CD14-positive monocyte (primary cell): ENCODE results near the gene WASF2. TPM values are rescaled to one million over a fixed set of nuclear protein-coding genes. Genes with fewer than 3 reads are reported as not detected.
"Not testable (repeated sequence)": the region's sequence is repeated elsewhere in the genome, so short reads cannot be mapped to it uniquely, and the experiment has no call there.

Source experiments
- DNase-seq, 3 donors: peaks; one replicate each; pipeline ENCODE4 v3.0.0-alpha.2; 2011 to 2022
- H2AFZ ChIP-seq: 2 replicates; pipeline ENCODE4 v1.6.0; 2012; ENCODE audit warnings: mild to moderate bottlenecking, low read depth, low read length, inconsistent platforms; ENCODE audit not compliant: insufficient read depth, poor library complexity, severe bottlenecking
- H3K27ac ChIP-seq, 2 donors: 1 replicate in 1 of 2; 2 replicates in 1 of 2; pipeline ENCODE4 v1.5.1; 2012 to 2013; ENCODE audit warnings: low read length in 2 of 2, control low read depth in 1 of 2, inconsistent platforms in 1 of 2, low read depth in 1 of 2, mild to moderate bottlenecking in 1 of 2
- H3K27me3 ChIP-seq, 2 donors: one replicate each; pipeline versions ENCODE4 v1.6.0 to v1.6.1; 2011 to 2013; ENCODE audit warnings: low read length in 2 of 2; ENCODE audit not compliant: control insufficient read depth in 2 of 2, insufficient read depth in 2 of 2
- H3K36me3 ChIP-seq, 2 donors: replicated peaks in 1 of 2; 1 replicate in 1 of 2; 2 replicates in 1 of 2; pipeline versions ENCODE4 v1.5.1 to v1.6.1; 2012 to 2013; ENCODE audit warnings: low read length in 2 of 2, control low read depth in 1 of 2, inconsistent platforms in 1 of 2, mild to moderate bottlenecking in 1 of 2; ENCODE audit not compliant: insufficient read depth in 2 of 2, control insufficient read depth in 1 of 2
- H3K4me1 ChIP-seq, 2 donors: 1 replicate in 1 of 2; 2 replicates in 1 of 2; pipeline versions ENCODE4 v1.5.1 to v1.6.1; 2012 to 2013; ENCODE audit warnings: low read length in 2 of 2, control low read depth in 1 of 2, inconsistent platforms in 1 of 2, mild to moderate bottlenecking in 1 of 2, moderate library complexity in 1 of 2; ENCODE audit not compliant: insufficient read depth in 2 of 2, control insufficient read depth in 1 of 2
- H3K4me2 ChIP-seq: replicated peaks from 2 replicates; pipeline ENCODE3; 2012; ENCODE audit warnings: low read length, moderate library complexity, mild to moderate bottlenecking; ENCODE audit not compliant: poor library complexity, severe bottlenecking; ENCODE audit errors: extremely low read depth
- H3K4me3 ChIP-seq, 3 experiments: fragments of 200-600 bp in 1 of 3; sonication (generic) in 1 of 3; replicated peaks in 1 of 3; 1 replicate in 2 of 3; 2 replicates in 1 of 3; pipeline ENCODE4 v1.5.1; 2011 to 2013; ENCODE audit warnings: low read length in 3 of 3, mild to moderate bottlenecking in 3 of 3, control low read depth in 2 of 3, low read depth in 2 of 3, inconsistent platforms in 1 of 3, moderate library complexity in 1 of 3
- H3K79me2 ChIP-seq: 2 replicates; pipeline ENCODE4 v1.6.0; 2012; ENCODE audit warnings: mild to moderate bottlenecking, control low read depth, inconsistent platforms, low read length, moderate library complexity; ENCODE audit not compliant: insufficient read depth
- H3K9ac ChIP-seq: 2 replicates; pipeline ENCODE4 v1.6.0; 2017; ENCODE audit warnings: low read length, mild to moderate bottlenecking; ENCODE audit not compliant: insufficient read depth, poor library complexity, severe bottlenecking
- H3K9me3 ChIP-seq, 2 donors: replicated peaks in 1 of 2; 1 replicate in 1 of 2; 2 replicates in 1 of 2; pipeline versions ENCODE4 v1.5.1 to v1.6.1; 2012 to 2013; ENCODE audit warnings: low read length in 2 of 2, control low read depth in 1 of 2; ENCODE audit not compliant: control insufficient read depth in 1 of 2, insufficient read depth in 1 of 2
- H4K20me1 ChIP-seq: 2 replicates; pipeline ENCODE4 v1.6.0; 2012; ENCODE audit warnings: mild to moderate bottlenecking, low read length, control low read depth, moderate library complexity; ENCODE audit not compliant: insufficient read depth
- H3K27ac Mint-ChIP-seq, 7 donors: one replicate each; pipeline ENCODE4 v1.8.0; 2020; ENCODE audit warnings: mild to moderate bottlenecking in 7 of 7, mixed read lengths in 7 of 7, moderate library complexity in 6 of 7, inconsistent platforms in 2 of 7
- H3K27me3 Mint-ChIP-seq, 3 donors: one replicate each; pipeline ENCODE4 v1.8.0; 2021 to 2022; ENCODE audit warnings: low read depth in 3 of 3, mild to moderate bottlenecking in 3 of 3, mixed read lengths in 3 of 3, moderate library complexity in 3 of 3, inconsistent platforms in 1 of 3
- H3K36me3 Mint-ChIP-seq, 2 donors: one replicate each; pipeline ENCODE4 v1.8.0; 2020; ENCODE audit warnings: mixed read lengths in 2 of 2, inconsistent platforms in 1 of 2, mild to moderate bottlenecking in 1 of 2
- H3K4me1 Mint-ChIP-seq: one replicate; pipeline ENCODE4 v1.8.0; 2020; ENCODE audit warnings: mild to moderate bottlenecking, mixed read lengths
- H3K4me3 Mint-ChIP-seq, 2 donors: one replicate each; pipeline ENCODE4 v1.8.0; 2020; ENCODE audit warnings: mild to moderate bottlenecking in 2 of 2, mixed read lengths in 2 of 2, moderate library complexity in 1 of 2
- H3K9me3 Mint-ChIP-seq, 7 donors: one replicate each; pipeline ENCODE4 v1.8.0; 2020 to 2022; ENCODE audit warnings: mixed read lengths in 7 of 7, mild to moderate bottlenecking in 6 of 7, moderate library complexity in 6 of 7, inconsistent platforms in 2 of 7
- CTCF ChIP-seq: fragments of 200-600 bp; IDR thresholded peaks from one replicate; pipeline ENCODE4 v1.8.0; 2022; ENCODE audit warnings: antibody characterized with exemption, mild to moderate bottlenecking
- WGBS: methylation state at CpG from one replicate; pipeline ENCODE4 v1.1.5; 2013; ENCODE audit warnings: missing lambda C conversion rate; ENCODE audit not compliant: insufficient coverage; 5-methylcytosine and 5-hydroxymethylcytosine counted together
- intact Hi-C, 2 donors: fragments of 100-400 bp; cut with micrococcal nuclease; formaldehyde crosslinking; loops; one replicate each; pipeline versions ENCODE4 v1.15.0 to v1.15.1; 2023
- polyA minus RNA-seq: library from RNA; depleted of rRNA, polyadenylated mRNA; stranded (reverse); fragments of >200 nt; gene quantifications from 2 replicates; pipeline ENCODE4 v1.2.3, GENCODE V29; 2012
- polyA plus RNA-seq, 3 donors: library from polyadenylated mRNA; depleted of rRNA in 1 of 3; unstranded in 2 of 3; stranded (reverse) in 1 of 3; fragments of 300-500 nt in 2 of 3; fragments of >200 nt in 1 of 3; fragmentation: Illumina TruSeq in 2 of 3; gene quantifications; 1 replicate in 2 of 3; 2 replicates in 1 of 3; pipeline ENCODE4 v1.2.3, GENCODE V29; 2012 to 2021
- total RNA-seq, 12 experiments: library from RNA in 1 of 12; stranded (reverse) in 1 of 12; fragments of 120-200 nt in 1 of 12; gene quantifications; one replicate each; pipeline ENCODE4 v1.2.4 and lab custom pipeline; 2013 to 2026; ENCODE audit warnings: mixed read lengths in 6 of 12, inconsistent platforms in 1 of 12

The WASF2 gene
- 16.7 TPM for total RNA-seq (2013)
- polyA plus RNA-seq (10 to 100 TPM; 53.5 to 91.6 (median 86.4) TPM), polyA minus RNA-seq (17.7 and 21.2 TPM in 2 replicates), total RNA-seq (lab: John Stamatoyannopoulos, UW) (55.4 to 229 (median 101) reads per million in 11 experiments)

- intact Hi-C loops = loop anchor here (5.0 to 10.0 kb wide), 3 partner anchors 55 to 115 kb away; partner anchors contain the start of gene AHDC1 (in 1 of the 2)
- H2AFZ ChIP-seq = peak within 1 kb of the TSS; percentile 80
- H3K27me3 Mint-ChIP-seq = peaks cover 0 to 6% (median 0%) of the 10 kb centered on the region in 3 donors
- peak; percentile 96 to 97 (median 97) for DNase-seq
- peaks cover 0 to 4% of the 10 kb centered on the region in 2 donors for H3K36me3 Mint-ChIP-seq
- peak within 1 kb of the TSS; percentile 91 to 99 for H3K4me3 Mint-ChIP-seq
- 0% methylated on average over 42 of the region's 50 CpGs for WGBS
- peak within 1 kb of the TSS; percentile 96 to 100 (median 99) for H3K27ac Mint-ChIP-seq
- H3K4me3 ChIP-seq = peak within 1 kb of the TSS; percentile 78 to 99 (median 99)
- H3K4me1 Mint-ChIP-seq = peaks cover 45% of the 10 kb centered on the region
- peaks cover 0 to 3% (median 0%) of the 10 kb centered on the region in 7 donors for H3K9me3 Mint-ChIP-seq
- H3K36me3 ChIP-seq = no peaks in the 10 kb centered on the region
- no peak for TF ChIP-seq CTCF
- no peaks in the 10 kb centered on the region for H3K27me3 ChIP-seq
- H3K9me3 ChIP-seq = no peaks in the 10 kb centered on the region
- H3K4me1 ChIP-seq = peaks cover 31 to 44% of the 10 kb centered on the region in 2 donors
- H4K20me1 ChIP-seq = peaks cover 35% of the 10 kb centered on the region
- H3K27ac ChIP-seq = peak within 1 kb of the TSS; percentile 88 to 99
- H3K9ac ChIP-seq = peak within 1 kb of the TSS; percentile 97
- peak within 1 kb of the TSS; percentile 95 for H3K4me2 ChIP-seq
- peaks cover 54% of the 10 kb centered on the region for H3K79me2 ChIP-seq
Observed at GRCh38 chr1:27489973-27490741, at the start of gene WASF2. TSS of gene WASF2 (minus strand) at chr1:27490167. CDS start at chr1:27428890, 61,277 bp downstream.

- Mint-ChIP-seq H3K27ac (no peak overlapping the region), H3K36me3 (peaks cover 5 to 12% of the 10 kb centered on the region in 2 donors), H3K27me3 (peaks cover 0 to 2% (median 2%) of the 10 kb centered on the region in 3 donors), H3K9me3 (no peaks in the 10 kb centered on the region), H3K4me3 (no peak overlapping the region), H3K4me1 (peaks cover 5% of the 10 kb centered on the region)
- TF ChIP-seq CTCF = no peak
- Histone ChIP-seq H3K4me1 (no peaks in the 10 kb centered on the region), H3K9ac (no peak overlapping the region), H2AFZ (no peak overlapping the region), H3K4me2 (no peak overlapping the region), H3K27ac (no peak overlapping the region), H3K9me3 (no peaks in the 10 kb centered on the region), H4K20me1 (no peaks in the 10 kb centered on the region), H3K4me3 (no peak overlapping the region), H3K27me3 (no peaks in the 10 kb centered on the region), H3K79me2 (no peaks in the 10 kb centered on the region), H3K36me3 (no peaks in the 10 kb centered on the region)
- no peak for DNase-seq
- WGBS = no CpG with 5 or more reads among the region's 3 CpGs
- intact Hi-C loops = no loop called here
Observed at GRCh38 chr1:27538793-27539192, 48.8 kb upstream of the WASF2 start.

- H3K9me3 ChIP-seq, H3K36me3 ChIP-seq, H3K4me3 ChIP-seq, H2AFZ ChIP-seq, H3K9me3 Mint-ChIP-seq, H3K79me2 ChIP-seq, H3K9ac ChIP-seq, H3K27me3 Mint-ChIP-seq, H3K4me3 Mint-ChIP-seq, H3K4me1 Mint-ChIP-seq, H3K4me1 ChIP-seq, H3K27ac Mint-ChIP-seq, H3K27me3 ChIP-seq, DNase-seq, H4K20me1 ChIP-seq, H3K27ac ChIP-seq, H3K4me2 ChIP-seq, intact Hi-C loops: not testable (repeated sequence)
- H3K36me3 Mint-ChIP-seq = peaks cover 10 to 16% of the 10 kb centered on the region in 2 donors
- 100% methylated on average over 2 of the region's 4 CpGs for WGBS
Observed at GRCh38 chr1:27538305-27538676, 48.3 kb upstream of the WASF2 start.
